Hepatocyte (in vitro differentiated cells): Measurements from ENCODE around the gene TSPAN32. TPM values are rescaled to one million over a fixed set of nuclear protein-coding genes. Genes with fewer than 3 reads are reported as not detected.

Experiments used
- DNase-seq: peaks from one replicate; pipeline ENCODE4 v3.0.0-alpha.2; 2016; ENCODE audit warnings: low spot score
- H2AFZ ChIP-seq: fragments of 200-600 bp; sonication (generic); 2 replicates; pipeline ENCODE4 v1.6.0; 2016; ENCODE audit warnings: antibody characterized with exemption, mild to moderate bottlenecking
- H3K27ac ChIP-seq: fragments of 200-600 bp; sonication (generic); 2 replicates; pipeline ENCODE4 v1.5.1; 2016; ENCODE audit warnings: mild to moderate bottlenecking
- H3K27me3 ChIP-seq: fragments of 200-600 bp; sonication (generic); 2 replicates; pipeline ENCODE4 v1.6.1; 2016
- H3K36me3 ChIP-seq: fragments of 200-600 bp; sonication (generic); replicated peaks from 2 replicates; pipeline ENCODE4 v1.5.1; 2016; ENCODE audit warnings: low read depth; ENCODE audit not compliant: insufficient read depth
- H3K4me1 ChIP-seq: fragments of 200-600 bp; sonication (generic); 2 replicates; pipeline ENCODE4 v1.5.1; 2016; ENCODE audit warnings: mild to moderate bottlenecking, moderate library complexity; ENCODE audit not compliant: insufficient read depth
- H3K4me2 ChIP-seq: fragments of 200-600 bp; sonication (generic); 2 replicates; pipeline ENCODE4 v1.6.0; 2016
- H3K4me3 ChIP-seq: fragments of 200-600 bp; sonication (generic); 2 replicates; pipeline ENCODE4 v1.5.1; 2016; ENCODE audit warnings: mild to moderate bottlenecking
- H3K79me2 ChIP-seq: fragments of 200-600 bp; sonication (generic); 2 replicates; pipeline ENCODE4 v1.6.0; 2017; ENCODE audit warnings: mild to moderate bottlenecking
- H3K9me2 ChIP-seq: fragments of 200-600 bp; sonication (generic); replicated peaks from 2 replicates; pipeline ENCODE4 v1.6.0; 2017; ENCODE audit warnings: mild to moderate bottlenecking; ENCODE audit not compliant: insufficient read depth
- H3K9me3 ChIP-seq: fragments of 200-600 bp; sonication (generic); 2 replicates; pipeline ENCODE4 v1.5.1; 2016; ENCODE audit warnings: low read depth, mild to moderate bottlenecking
- H4K20me1 ChIP-seq: fragments of 200-600 bp; sonication (generic); 2 replicates; pipeline ENCODE4 v1.6.0; 2016; ENCODE audit warnings: mild to moderate bottlenecking; ENCODE audit not compliant: insufficient read depth, poor library complexity, severe bottlenecking
- EZH2 ChIP-seq: fragments of 200-600 bp; sonication (generic); IDR thresholded peaks from 2 replicates; pipeline ENCODE4 v1.6.1; 2016; ENCODE audit warnings: antibody characterized with exemption, mild to moderate bottlenecking, borderline replicate concordance
- EZH2phosphoT487 ChIP-seq: fragments of 200-600 bp; sonication (generic); IDR thresholded peaks from one replicate; pipeline ENCODE4 v1.6.1; 2018; ENCODE audit warnings: antibody characterized with exemption, mild to moderate bottlenecking, low read depth, moderate library complexity; ENCODE audit not compliant: unreplicated experiment, severe bottlenecking
- WGBS: methylation state at CpG from one replicate; pipeline ENCODE4 v1.1.6; 2016; ENCODE audit warnings: low lambda C conversion rate; ENCODE audit errors: missing lambda C conversion rate; 5-methylcytosine and 5-hydroxymethylcytosine counted together
- polyA plus RNA-seq: library from polyadenylated mRNA; unstranded; fragments of >200 nt; fragmentation: Nextera tagmentation; extraction: Ambion mirVana; gene quantifications from 2 replicates; pipeline ENCODE4 v1.2.1, GENCODE V29; 2016
- total RNA-seq: library from RNA; depleted of rRNA; stranded (reverse); fragments of >200 nt; gene quantifications from 2 replicates; pipeline ENCODE4 v1.2.3, GENCODE V29; 2014
- TF ChIP-seq, protein P1 (sequence below): fragments of 200-600 bp; sonication (generic); IDR thresholded peaks from 2 replicates; pipeline ENCODE4 v1.5.1; 2016; ENCODE audit warnings: antibody characterized with exemption, mild to moderate bottlenecking; ENCODE audit not compliant: poor library complexity

TSPAN32 gene
- total and polyA plus RNA-seq, 2 experiments from 2014 or later: 1.5 to 4.8 TPM

DNA sequence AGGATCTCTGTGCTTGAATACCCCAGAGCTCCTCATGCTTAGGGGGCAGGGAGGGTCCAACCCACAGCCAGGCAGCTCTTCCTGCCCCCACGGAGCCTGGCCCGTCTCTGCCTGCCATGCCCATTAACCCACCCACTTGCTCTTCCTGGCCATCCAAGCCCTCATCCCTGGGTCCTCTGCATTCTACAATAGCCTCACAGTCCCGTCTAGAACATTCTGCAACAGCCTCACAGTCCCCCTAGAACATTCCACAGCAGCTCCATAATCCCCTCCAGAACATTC lies 15.1 kb downstream of the TSPAN32 start:
- Histone ChIP-seq H2AFZ (no peak overlapping the region), H3K4me3 (no peak overlapping the region), H3K27me3 (no peaks in the 10 kb centered on the region), H3K79me2 (no peaks in the 10 kb centered on the region), H3K4me1 (peaks cover 13% of the 10 kb centered on the region), H4K20me1 (no peaks in the 10 kb centered on the region), H3K27ac (no peak overlapping the region), H3K4me2 (no peak overlapping the region), H3K36me3 (no peaks in the 10 kb centered on the region), H3K9me2 (no peaks in the 10 kb centered on the region), H3K9me3 (no peaks in the 10 kb centered on the region)
- TF ChIP-seq EZH2: no peak
- TF ChIP-seq EZH2phosphoT487: no peak
- TF ChIP-seq, protein P1, sequence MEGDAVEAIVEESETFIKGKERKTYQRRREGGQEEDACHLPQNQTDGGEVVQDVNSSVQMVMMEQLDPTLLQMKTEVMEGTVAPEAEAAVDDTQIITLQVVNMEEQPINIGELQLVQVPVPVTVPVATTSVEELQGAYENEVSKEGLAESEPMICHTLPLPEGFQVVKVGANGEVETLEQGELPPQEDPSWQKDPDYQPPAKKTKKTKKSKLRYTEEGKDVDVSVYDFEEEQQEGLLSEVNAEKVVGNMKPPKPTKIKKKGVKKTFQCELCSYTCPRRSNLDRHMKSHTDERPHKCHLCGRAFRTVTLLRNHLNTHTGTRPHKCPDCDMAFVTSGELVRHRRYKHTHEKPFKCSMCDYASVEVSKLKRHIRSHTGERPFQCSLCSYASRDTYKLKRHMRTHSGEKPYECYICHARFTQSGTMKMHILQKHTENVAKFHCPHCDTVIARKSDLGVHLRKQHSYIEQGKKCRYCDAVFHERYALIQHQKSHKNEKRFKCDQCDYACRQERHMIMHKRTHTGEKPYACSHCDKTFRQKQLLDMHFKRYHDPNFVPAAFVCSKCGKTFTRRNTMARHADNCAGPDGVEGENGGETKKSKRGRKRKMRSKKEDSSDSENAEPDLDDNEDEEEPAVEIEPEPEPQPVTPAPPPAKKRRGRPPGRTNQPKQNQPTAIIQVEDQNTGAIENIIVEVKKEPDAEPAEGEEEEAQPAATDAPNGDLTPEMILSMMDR: no peak
- no peak for DNase-seq
- 94% methylated on average over 3 of the region's 3 CpGs for WGBS

DNA sequence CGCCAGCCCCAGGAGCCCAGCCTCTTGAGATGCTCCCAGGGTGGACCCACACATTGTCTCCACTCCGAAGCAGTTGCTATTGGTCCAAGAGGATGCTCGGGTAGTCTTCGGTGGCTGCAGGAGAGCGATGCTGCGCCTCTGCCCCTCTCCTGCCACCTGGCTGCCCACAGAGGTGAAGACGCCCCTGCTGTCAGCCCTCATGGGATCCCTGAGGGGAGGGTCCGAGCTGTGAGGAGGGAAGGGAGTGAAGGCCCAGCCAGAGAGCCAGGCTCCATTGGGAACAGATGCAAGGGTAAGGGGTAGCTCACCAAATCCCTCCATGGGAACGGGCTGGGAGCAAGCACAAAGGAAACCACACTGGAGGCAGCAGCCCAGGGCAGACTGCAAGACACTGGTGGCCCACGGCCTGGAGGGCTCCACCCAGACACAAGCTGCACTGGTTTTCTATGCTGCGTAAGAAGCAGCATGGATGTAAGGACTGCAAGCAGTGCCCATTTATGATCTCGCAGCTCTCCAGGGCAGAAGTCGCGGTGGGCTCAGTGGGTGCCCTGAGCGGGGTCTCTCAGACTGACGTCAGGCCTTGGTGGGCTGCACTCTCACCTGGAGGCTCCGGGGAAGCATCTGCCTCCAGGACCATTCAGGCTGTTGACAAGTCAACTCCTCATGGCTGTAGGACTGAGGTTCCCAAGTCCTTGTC lies 15.7 kb downstream of the TSPAN32 start:
- Histone ChIP-seq H3K27ac (no peak overlapping the region), H3K9me2 (no peaks in the 10 kb centered on the region), H2AFZ (no peak overlapping the region), H3K36me3 (no peaks in the 10 kb centered on the region), H3K4me3 (no peak overlapping the region), H3K4me2 (no peak overlapping the region), H3K4me1 (peaks cover 13% of the 10 kb centered on the region), H4K20me1 (no peaks in the 10 kb centered on the region), H3K79me2 (no peaks in the 10 kb centered on the region), H3K9me3 (no peaks in the 10 kb centered on the region), H3K27me3 (no peaks in the 10 kb centered on the region)
- no peak for DNase-seq
- 88% methylated on average over 17 of the region's 17 CpGs for WGBS
- TF ChIP-seq EZH2phosphoT487: no peak

DNA sequence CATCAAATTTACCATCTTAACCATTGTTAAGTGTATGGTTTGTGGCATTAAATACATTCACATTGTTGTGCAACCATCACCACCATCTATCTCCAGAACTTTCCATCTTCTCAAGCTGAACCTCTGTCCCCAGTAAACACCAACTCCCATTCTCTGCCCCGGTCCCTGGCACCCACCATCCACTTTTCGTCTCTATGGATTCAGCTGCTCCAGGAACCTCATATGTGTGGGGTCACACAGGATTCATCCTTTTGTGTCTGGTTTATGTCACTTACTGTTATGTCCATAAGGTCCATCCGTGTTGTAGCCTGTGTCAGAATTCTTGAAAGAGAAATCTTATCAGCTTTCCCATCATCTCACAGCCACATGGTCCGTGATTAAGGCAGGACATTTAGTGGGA lies 16.3 kb downstream of the TSPAN32 start:
- H3K4me2 ChIP-seq: no peak overlapping the region
- H3K79me2 ChIP-seq: no peaks in the 10 kb centered on the region
- no peaks in the 10 kb centered on the region for H4K20me1 ChIP-seq
- H3K27me3 ChIP-seq: no peaks in the 10 kb centered on the region
- WGBS: 85% methylated on average over 4 of the region's 4 CpGs
- no peaks in the 10 kb centered on the region for H3K9me2 ChIP-seq
- H3K4me3 ChIP-seq: no peak overlapping the region
- DNase-seq: no peak
- H3K9me3 ChIP-seq: no peaks in the 10 kb centered on the region
- H3K27ac ChIP-seq: no peak overlapping the region
- peaks cover 13% of the 10 kb centered on the region for H3K4me1 ChIP-seq
- no peak overlapping the region for H2AFZ ChIP-seq
- TF ChIP-seq EZH2 (no peak), EZH2phosphoT487 (no peak)
- TF ChIP-seq, protein P1: no peak
- no peaks in the 10 kb centered on the region for H3K36me3 ChIP-seq

DNA sequence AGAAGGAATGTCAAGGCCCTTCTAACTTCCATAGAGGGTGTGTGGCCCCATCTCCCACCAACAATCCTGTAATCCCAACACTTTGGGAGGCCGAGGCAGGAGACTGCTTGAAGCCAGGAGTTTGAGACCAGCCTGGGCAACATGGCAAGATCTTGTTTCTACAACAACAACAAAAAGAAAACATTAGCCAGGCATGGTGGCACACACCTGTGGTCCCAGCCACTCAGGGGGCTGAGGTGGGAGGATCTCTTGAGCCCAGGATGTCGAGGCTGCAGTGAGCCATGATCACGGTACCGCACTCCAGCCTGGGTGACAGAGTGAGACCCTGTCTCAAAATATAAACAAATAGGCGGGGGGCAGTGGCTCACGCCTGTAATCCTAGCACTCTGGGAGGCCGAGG lies 16.9 kb downstream of the TSPAN32 start:
- Histone ChIP-seq H3K4me3 (no peak overlapping the region), H3K79me2 (no peaks in the 10 kb centered on the region), H3K9me2 (no peaks in the 10 kb centered on the region), H3K4me2 (no peak overlapping the region), H3K27me3 (no peaks in the 10 kb centered on the region), H3K36me3 (no peaks in the 10 kb centered on the region), H3K4me1 (peaks cover 13% of the 10 kb centered on the region), H4K20me1 (no peaks in the 10 kb centered on the region), H3K9me3 (no peaks in the 10 kb centered on the region), H3K27ac (no peak overlapping the region), H2AFZ (no peak overlapping the region)
- WGBS: 79% methylated on average over 7 of the region's 7 CpGs
- no peak for DNase-seq
- TF ChIP-seq EZH2phosphoT487 (no peak), EZH2 (no peak)
- TF ChIP-seq, protein P1: no peak
